Measurements from ENCODE around the gene RNF114. TPM values are rescaled to one million over a fixed set of nuclear protein-coding genes. Genes with fewer than 3 reads are reported as not detected.
A peak's percentile ranks its signal among the peaks of the same experiment; 100 is the strongest.

Gene RNF114
- total and polyA plus RNA-seq, 4 donors, result 30.9 to 87.9 (median 40.9) TPM

- Histone ChIP-seq H3K4me3 (ENCODE audit: low read depth in 1 of 3, low read length in 3 of 3) (no peak overlapping the region), H3K9me3 (ENCODE audit: control insufficient read depth in 4 of 4, low read length in 3 of 4) (no peaks in the 10 kb centered on the region), H3K27ac (ENCODE audit: low read depth in 1 of 2, low read length in 2 of 2) (peak overlapping the region; percentile 27 to 48), H3K27me3 (ENCODE audit: control insufficient read depth in 4 of 4, insufficient read depth in 4 of 4, low read length in 3 of 4) (no peaks in the 10 kb centered on the region), H3K36me3 (ENCODE audit: control insufficient read depth in 4 of 4, insufficient read depth in 3 of 4, low read depth in 1 of 4, low read length in 3 of 4) (no peaks in the 10 kb centered on the region), H3K4me1 (ENCODE audit: control insufficient read depth in 4 of 4, insufficient read depth in 4 of 4, low read length in 3 of 4) (peaks cover 16 to 62% (median 45%) of the 10 kb centered on the region in 4 donors), H3K9ac (ENCODE audit: low read depth in 1 of 2, low read length in 2 of 2) (no peak overlapping the region)
- 67% methylated on average over 9 of the region's 9 CpGs for WGBS
- no peak for DNase-seq (ENCODE audit: low spot score)
- TF ChIP-seq FOXA1 (IDR thresholded peaks at IDR 0.05) (no peak), NR2F2 (IDR thresholded peaks at IDR 0.05) (no peak), MAX (IDR thresholded peaks at IDR 0.05) (no peak), TAF1 (conservative IDR thresholded peaks at IDR 0.05) (no peak), FOXA2 (IDR thresholded peaks at IDR 0.05) (no peak), JUND (IDR thresholded peaks at IDR 0.05) (no peak), RAD21 (IDR thresholded peaks at IDR 0.05) (no peak), YY1 (IDR thresholded peaks at IDR 0.05) (no peak), HNF4A (conservative IDR thresholded peaks at IDR 0.05) (no peak)
- TF ChIP-seq, protein P1, sequence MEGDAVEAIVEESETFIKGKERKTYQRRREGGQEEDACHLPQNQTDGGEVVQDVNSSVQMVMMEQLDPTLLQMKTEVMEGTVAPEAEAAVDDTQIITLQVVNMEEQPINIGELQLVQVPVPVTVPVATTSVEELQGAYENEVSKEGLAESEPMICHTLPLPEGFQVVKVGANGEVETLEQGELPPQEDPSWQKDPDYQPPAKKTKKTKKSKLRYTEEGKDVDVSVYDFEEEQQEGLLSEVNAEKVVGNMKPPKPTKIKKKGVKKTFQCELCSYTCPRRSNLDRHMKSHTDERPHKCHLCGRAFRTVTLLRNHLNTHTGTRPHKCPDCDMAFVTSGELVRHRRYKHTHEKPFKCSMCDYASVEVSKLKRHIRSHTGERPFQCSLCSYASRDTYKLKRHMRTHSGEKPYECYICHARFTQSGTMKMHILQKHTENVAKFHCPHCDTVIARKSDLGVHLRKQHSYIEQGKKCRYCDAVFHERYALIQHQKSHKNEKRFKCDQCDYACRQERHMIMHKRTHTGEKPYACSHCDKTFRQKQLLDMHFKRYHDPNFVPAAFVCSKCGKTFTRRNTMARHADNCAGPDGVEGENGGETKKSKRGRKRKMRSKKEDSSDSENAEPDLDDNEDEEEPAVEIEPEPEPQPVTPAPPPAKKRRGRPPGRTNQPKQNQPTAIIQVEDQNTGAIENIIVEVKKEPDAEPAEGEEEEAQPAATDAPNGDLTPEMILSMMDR (IDR thresholded peaks at IDR 0.05; ENCODE audit: low read depth, low read length, missing input control), result no peak
- TF ChIP-seq, protein P2, sequence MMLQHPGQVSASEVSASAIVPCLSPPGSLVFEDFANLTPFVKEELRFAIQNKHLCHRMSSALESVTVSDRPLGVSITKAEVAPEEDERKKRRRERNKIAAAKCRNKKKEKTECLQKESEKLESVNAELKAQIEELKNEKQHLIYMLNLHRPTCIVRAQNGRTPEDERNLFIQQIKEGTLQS (IDR thresholded peaks at IDR 0.05), result no peak
Measured at GRCh38 chr20:49892260-49892659, 43.9 kb upstream of the RNF114 start.

GRCh38 chr20:49892817-49893216 is 43.4 kb upstream of the RNF114 start:
- H3K4me3 ChIP-seq (ENCODE audit: low read depth in 1 of 3, low read length in 3 of 3), result no peak overlapping the region
- no peaks in the 10 kb centered on the region for H3K27me3 ChIP-seq (ENCODE audit: control insufficient read depth in 4 of 4, insufficient read depth in 4 of 4, low read length in 3 of 4)
- peaks cover 16 to 66% (median 46%) of the 10 kb centered on the region in 4 donors for H3K4me1 ChIP-seq (ENCODE audit: control insufficient read depth in 4 of 4, insufficient read depth in 4 of 4, low read length in 3 of 4)
- peak overlapping the region; percentile 27 to 48 for H3K27ac ChIP-seq (ENCODE audit: low read depth in 1 of 2, low read length in 2 of 2)
- no peaks in the 10 kb centered on the region for H3K36me3 ChIP-seq (ENCODE audit: control insufficient read depth in 4 of 4, insufficient read depth in 3 of 4, low read depth in 1 of 4, low read length in 3 of 4)
- TF ChIP-seq RXRA (IDR thresholded peaks at IDR 0.05) (peak in 1 of 2 donors; percentile 53), TAF1 (conservative IDR thresholded peaks at IDR 0.05) (no peak), GABPA (IDR thresholded peaks at IDR 0.05 in 1 of 2, conservative IDR thresholded peaks at IDR 0.05 in 1 of 2) (no peak), JUND (IDR thresholded peaks at IDR 0.05) (no peak), YY1 (IDR thresholded peaks at IDR 0.05) (peak; percentile 21), ZBTB33 (IDR thresholded peaks at IDR 0.05) (no peak), RAD21 (IDR thresholded peaks at IDR 0.05) (no peak), HNF4G (IDR thresholded peaks at IDR 0.05) (no peak), HNF4A (conservative IDR thresholded peaks at IDR 0.05) (peak in 1 of 2 donors; percentile 46), EGR1 (IDR thresholded peaks at IDR 0.05; ENCODE audit: low read depth in 2 of 2) (peak in 1 of 2 donors; percentile 36), SP1 (IDR thresholded peaks at IDR 0.05) (no peak), FOXA1 (IDR thresholded peaks at IDR 0.05) (no peak), MAX (IDR thresholded peaks at IDR 0.05) (no peak), FOXA2 (IDR thresholded peaks at IDR 0.05) (no peak), NR2F2 (IDR thresholded peaks at IDR 0.05) (peak; percentile 63)
- TF ChIP-seq, protein P2 (IDR thresholded peaks at IDR 0.05), result no peak
- TF ChIP-seq, protein P3, sequence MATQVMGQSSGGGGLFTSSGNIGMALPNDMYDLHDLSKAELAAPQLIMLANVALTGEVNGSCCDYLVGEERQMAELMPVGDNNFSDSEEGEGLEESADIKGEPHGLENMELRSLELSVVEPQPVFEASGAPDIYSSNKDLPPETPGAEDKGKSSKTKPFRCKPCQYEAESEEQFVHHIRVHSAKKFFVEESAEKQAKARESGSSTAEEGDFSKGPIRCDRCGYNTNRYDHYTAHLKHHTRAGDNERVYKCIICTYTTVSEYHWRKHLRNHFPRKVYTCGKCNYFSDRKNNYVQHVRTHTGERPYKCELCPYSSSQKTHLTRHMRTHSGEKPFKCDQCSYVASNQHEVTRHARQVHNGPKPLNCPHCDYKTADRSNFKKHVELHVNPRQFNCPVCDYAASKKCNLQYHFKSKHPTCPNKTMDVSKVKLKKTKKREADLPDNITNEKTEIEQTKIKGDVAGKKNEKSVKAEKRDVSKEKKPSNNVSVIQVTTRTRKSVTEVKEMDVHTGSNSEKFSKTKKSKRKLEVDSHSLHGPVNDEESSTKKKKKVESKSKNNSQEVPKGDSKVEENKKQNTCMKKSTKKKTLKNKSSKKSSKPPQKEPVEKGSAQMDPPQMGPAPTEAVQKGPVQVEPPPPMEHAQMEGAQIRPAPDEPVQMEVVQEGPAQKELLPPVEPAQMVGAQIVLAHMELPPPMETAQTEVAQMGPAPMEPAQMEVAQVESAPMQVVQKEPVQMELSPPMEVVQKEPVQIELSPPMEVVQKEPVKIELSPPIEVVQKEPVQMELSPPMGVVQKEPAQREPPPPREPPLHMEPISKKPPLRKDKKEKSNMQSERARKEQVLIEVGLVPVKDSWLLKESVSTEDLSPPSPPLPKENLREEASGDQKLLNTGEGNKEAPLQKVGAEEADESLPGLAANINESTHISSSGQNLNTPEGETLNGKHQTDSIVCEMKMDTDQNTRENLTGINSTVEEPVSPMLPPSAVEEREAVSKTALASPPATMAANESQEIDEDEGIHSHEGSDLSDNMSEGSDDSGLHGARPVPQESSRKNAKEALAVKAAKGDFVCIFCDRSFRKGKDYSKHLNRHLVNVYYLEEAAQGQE (IDR thresholded peaks at IDR 0.05), result no peak
- TF ChIP-seq, protein P1 (IDR thresholded peaks at IDR 0.05; ENCODE audit: low read depth, low read length, missing input control), result no peak
- DNase-seq (ENCODE audit: low spot score), result no peak
- no peaks in the 10 kb centered on the region for H3K9me3 ChIP-seq (ENCODE audit: control insufficient read depth in 4 of 4, low read length in 3 of 4)
- 41% methylated on average over 11 of the region's 11 CpGs for WGBS
- peak overlapping the region in 1 of 2 donors; percentile 44 for H3K9ac ChIP-seq (ENCODE audit: low read depth in 1 of 2, low read length in 2 of 2)
